Lung (tissue), 12 donors: ENCODE measurements around the gene COA1. TPM values are rescaled to one million over a fixed set of nuclear protein-coding genes. Genes with fewer than 3 reads are reported as not detected.

Experiments used
- ATAC-seq: fragments of 200-7000 bp; cut with Tn5 transposase; one replicate; pipeline ENCODE4 v1.9.1; 2020; ENCODE audit warnings: moderate number of reproducible peaks; ENCODE audit not compliant: insufficient read depth, low FRiP score
- DNase-seq, 3 donors: peaks; one replicate each; pipeline ENCODE4 v3.0.0-alpha.2; 2013 to 2017
- H3K27ac ChIP-seq, 2 donors: one replicate each; pipeline ENCODE4 v1.5.1; 2013; ENCODE audit warnings: mild to moderate bottlenecking in 2 of 2, moderate library complexity in 2 of 2, control low read depth in 1 of 2, inconsistent platforms in 1 of 2, low read depth in 1 of 2, low read length in 1 of 2
- H3K27me3 ChIP-seq, 3 donors: one replicate each; pipeline ENCODE4 v1.5.1; 2013; ENCODE audit warnings: low read length in 2 of 3; ENCODE audit not compliant: control insufficient read depth in 3 of 3, insufficient read depth in 3 of 3
- H3K36me3 ChIP-seq, 4 donors: one replicate each; pipeline ENCODE4 v1.5.1; 2013; ENCODE audit warnings: low read length in 4 of 4, mild to moderate bottlenecking in 1 of 4, moderate library complexity in 1 of 4; ENCODE audit not compliant: control insufficient read depth in 4 of 4, insufficient read depth in 4 of 4
- H3K4me1 ChIP-seq, 5 donors: one replicate each; pipeline ENCODE4 v1.5.1; 2013; ENCODE audit warnings: low read length in 5 of 5, mild to moderate bottlenecking in 2 of 5, moderate library complexity in 1 of 5; ENCODE audit not compliant: control insufficient read depth in 5 of 5, insufficient read depth in 5 of 5
- H3K4me3 ChIP-seq: one replicate; pipeline ENCODE4 v1.5.1; 2013; ENCODE audit warnings: mild to moderate bottlenecking, control low read depth, moderate library complexity
- H3K9ac ChIP-seq, 2 donors: one replicate each; pipeline ENCODE4 v1.5.1; 2013; ENCODE audit warnings: low read length in 2 of 2, control low read depth in 1 of 2; ENCODE audit not compliant: insufficient read depth in 1 of 2
- H3K9me3 ChIP-seq, 4 donors: one replicate each; pipeline ENCODE4 v1.5.1; 2013; ENCODE audit warnings: low read length in 3 of 4, mild to moderate bottlenecking in 1 of 4, moderate library complexity in 1 of 4; ENCODE audit not compliant: control insufficient read depth in 4 of 4, insufficient read depth in 3 of 4
- CTCF ChIP-seq: IDR thresholded peaks from 2 replicates; pipeline ENCODE4 v1.5.1; 2012; ENCODE audit warnings: mild to moderate bottlenecking; ENCODE audit errors: control extremely low read depth, extremely low read depth
- WGBS, 2 donors: extraction: QIAGEN DNeasy Blood & Tissue Kit; methylation state at CpG; one replicate each; pipeline ENCODE4 v1.1.7; 2013; 5-methylcytosine and 5-hydroxymethylcytosine counted together
- polyA plus RNA-seq, 2 donors: library from polyadenylated mRNA; stranded (reverse); fragments of 200-250 nt; gene quantifications; one replicate each; pipeline ENCODE4 v1.2.1, GENCODE V29; 2013
- total RNA-seq, 2 donors: library from RNA; depleted of rRNA in 1 of 2; stranded (reverse); fragments of >200 nt in 1 of 2; gene quantifications; one replicate each; pipeline ENCODE4 v1.2.1, GENCODE V29; 2014 to 2021
- donor health status: control.
- donor health status: control.
- donor health status: Bipolar disorder and iron deficiency.
- donor health status: healthy.
- donor health status: DM: yes; HTN: yes; CAD: no.

The COA1 gene
- total and polyA plus RNA-seq, 4 donors = 35.0 to 92.1 (median 42.6) TPM

DNA sequence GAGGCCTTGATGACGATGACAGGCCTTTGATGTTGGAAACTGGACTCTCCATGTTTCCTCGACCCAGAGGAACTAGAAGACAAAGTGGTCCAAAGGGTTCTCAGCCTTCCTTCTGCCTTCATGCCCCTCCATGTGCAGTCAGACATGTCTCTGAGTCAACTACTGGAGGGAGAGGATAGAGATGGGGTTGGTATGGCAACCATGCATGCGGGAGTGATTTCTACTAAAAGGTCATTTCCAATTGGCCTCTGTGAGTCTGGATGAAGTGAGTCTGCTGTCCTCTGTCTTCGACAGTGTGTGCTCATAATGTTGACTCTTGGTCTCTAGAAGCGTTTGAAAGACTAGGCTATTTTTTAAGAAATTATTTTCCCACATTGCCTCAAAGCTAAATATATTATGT is 117.2 kb downstream of the COA1 start:
- Histone ChIP-seq H3K9ac (no peak overlapping the region), H3K4me1 (peaks cover 0 to 9% (median 0%) of the 10 kb centered on the region in 5 donors), H3K36me3 (peaks cover 0 to 17% (median 14%) of the 10 kb centered on the region in 4 donors), H3K27ac (no peak overlapping the region), H3K9me3 (no peaks in the 10 kb centered on the region), H3K4me3 (no peak overlapping the region), H3K27me3 (no peaks in the 10 kb centered on the region)
- no peak for ATAC-seq
- TF ChIP-seq CTCF = no peak
- DNase-seq = no peak
- WGBS, 2 donors = 85 to 87% methylated on average over 5 of the region's 5 CpGs

DNA sequence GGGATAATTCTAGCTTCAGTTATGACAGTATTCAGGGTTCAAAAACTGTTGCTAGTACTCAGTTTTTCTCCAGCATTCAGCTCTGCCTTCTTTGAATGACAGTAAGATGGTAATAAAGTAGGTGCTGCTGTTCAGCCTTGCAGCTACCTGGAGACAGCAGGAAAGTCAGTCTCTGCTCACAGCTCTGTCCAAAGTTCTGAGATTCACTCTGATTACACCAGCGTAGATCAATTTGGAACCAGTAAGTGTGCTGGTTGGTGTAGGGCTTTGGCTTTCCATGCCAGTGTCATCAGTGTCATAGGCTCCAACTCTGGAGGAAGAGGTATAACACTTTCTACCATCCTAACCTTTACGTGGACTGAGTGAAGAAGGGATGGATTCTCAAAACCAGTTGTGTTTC is 120.2 kb downstream of the COA1 start:
- H3K27me3 ChIP-seq = no peaks in the 10 kb centered on the region
- H3K4me1 ChIP-seq = peaks cover 0 to 9% (median 0%) of the 10 kb centered on the region in 5 donors
- no peak for DNase-seq
- no peak overlapping the region for H3K27ac ChIP-seq
- H3K4me3 ChIP-seq = no peak overlapping the region
- no peak for ATAC-seq
- TF ChIP-seq CTCF = no peak
- no peaks in the 10 kb centered on the region for H3K9me3 ChIP-seq
- WGBS, 2 donors = 94 to 95% methylated on average over 2 of the region's 2 CpGs
- H3K36me3 ChIP-seq = peaks cover 0 to 13% (median 11%) of the 10 kb centered on the region in 4 donors
- H3K9ac ChIP-seq = no peak overlapping the region

GRCh38 chr7:43604251-43604650 is 125.1 kb downstream of the COA1 start:
- Histone ChIP-seq H3K9ac (no peak overlapping the region), H3K27ac (no peak overlapping the region), H3K36me3 (peaks cover 0 to 11% (median 6%) of the 10 kb centered on the region in 4 donors), H3K4me1 (peaks cover 0 to 2% (median 0%) of the 10 kb centered on the region in 5 donors), H3K4me3 (no peak overlapping the region), H3K27me3 (no peaks in the 10 kb centered on the region), H3K9me3 (no peaks in the 10 kb centered on the region)
- no peak for ATAC-seq
- WGBS, 2 donors = 94 to 98% methylated on average over 1 of the region's 1 CpG
- TF ChIP-seq CTCF = no peak
- no peak for DNase-seq

- Histone ChIP-seq H3K36me3 (peaks cover 0 to 13% (median 6%) of the 10 kb centered on the region in 4 donors), H3K27ac (no peak overlapping the region), H3K9ac (no peak overlapping the region), H3K4me3 (no peak overlapping the region), H3K9me3 (no peaks in the 10 kb centered on the region), H3K4me1 (no peaks in the 10 kb centered on the region), H3K27me3 (no peaks in the 10 kb centered on the region)
- 73 to 94% methylated on average over 1 of the region's 1 CpG for WGBS, 2 donors
- ATAC-seq (no peak), DNase-seq (no peak)
- TF ChIP-seq CTCF = no peak
These were observed 127.1 kb downstream of the COA1 start for GRCh38 chr7:43602256-43602655.
